GM12878 (cell line): ENCODE measurements around the gene MITF. TPM values are rescaled to one million over a fixed set of nuclear protein-coding genes. Genes with fewer than 3 reads are reported as not detected.

ENCODE experiments used
- ATAC-seq: fragments of 200-7000 bp; cut with Tn5 transposase; 3 replicates; pipeline ENCODE4 v1.9.1; 2020; ENCODE audit warnings: mild to moderate bottlenecking, moderate library complexity
- BruUV-seq: library from RNA; stranded (reverse); fragments of 400-500 nt; replicated peaks from 2 replicates; lab custom pipeline; 2021; lab: Mats Ljungman, UMichigan
- CTCF ChIA-PET: fragments of 300-600 bp; sonication (Branson Sonifier 250); formaldehyde crosslinking; extraction: SDS; loops from one replicate; lab custom pipeline; 2021; ENCODE audit warnings: inconsistent platforms; lab: Yijun Ruan, JAX
- POLR2A ChIA-PET: fragments of 350-600 bp; formaldehyde crosslinking; extraction: SDS; loops from one replicate; lab custom pipeline; 2021; ENCODE audit warnings: inconsistent platforms; lab: Charles Lee
- RAD21 ChIA-PET: fragments of 300-600 bp; sonication (Branson Sonifier 250); formaldehyde crosslinking; loops from one replicate; lab custom pipeline; 2023; ENCODE audit warnings: antibody characterized with exemption; ENCODE audit not compliant: unreplicated experiment; lab: Charles Lee
- SMC1A ChIA-PET: fragments of 300-600 bp; sonication (Branson Sonifier 250); formaldehyde crosslinking; loops from one replicate; lab custom pipeline; 2023; ENCODE audit not compliant: unreplicated experiment, uncharacterized antibody; lab: Charles Lee
- DNase-seq: peaks from one replicate; pipeline ENCODE4 v3.0.0-alpha.2; 2011; ENCODE audit warnings: low read depth, low spot score
- FAIRE-seq: peaks from 3 replicates; lab custom pipeline; 2011; peaks lifted over from hg19 to GRCh38; lab: Jason Lieb, UNC
- H2AFZ ChIP-seq: 2 replicates; pipeline ENCODE4 v1.6.0; 2011; ENCODE audit warnings: low read depth, low read length, control low read depth; ENCODE audit not compliant: control insufficient read depth
- H3K27ac ChIP-seq: 2 replicates; pipeline ENCODE4 v1.5.1; 2011; ENCODE audit warnings: control low read depth; ENCODE audit not compliant: control insufficient read depth, insufficient read depth
- H3K27me3 ChIP-seq, 2 experiments: replicated peaks in 1 of 2; 2 replicates each; pipeline versions ENCODE4 v1.6.0 to v1.6.1; 2011; ENCODE audit warnings: low read length in 1 of 2; ENCODE audit not compliant: control insufficient read depth in 2 of 2, insufficient read depth in 2 of 2
- H3K36me3 ChIP-seq, 2 experiments: 2 replicates each; pipeline ENCODE4 v1.5.1; 2011; ENCODE audit warnings: low read length in 1 of 2; ENCODE audit not compliant: control insufficient read depth in 2 of 2, insufficient read depth in 2 of 2
- H3K4me1 ChIP-seq: 2 replicates; pipeline ENCODE4 v1.6.1; 2011; ENCODE audit warnings: mild to moderate bottlenecking, low read length, moderate library complexity, mixed read lengths; ENCODE audit not compliant: control insufficient read depth, insufficient read depth
- H3K4me2 ChIP-seq: 2 replicates; pipeline ENCODE4 v1.6.0; 2011; ENCODE audit warnings: control low read depth; ENCODE audit not compliant: control insufficient read depth, insufficient read depth
- H3K4me3 ChIP-seq: fragments of 200-600 bp; sonication (generic); 2 replicates; pipeline ENCODE4 v1.5.1; 2016
- H3K79me2 ChIP-seq: 2 replicates; pipeline ENCODE4 v1.6.0; 2011; ENCODE audit warnings: low read length; ENCODE audit not compliant: control insufficient read depth, insufficient read depth
- H3K9ac ChIP-seq: 2 replicates; pipeline ENCODE4 v1.8.0; 2011; ENCODE audit warnings: low read length, control low read depth, mixed read lengths; ENCODE audit not compliant: control insufficient read depth, insufficient read depth
- H3K9me3 ChIP-seq: replicated peaks from 3 replicates; pipeline ENCODE4 v1.5.1; 2011; ENCODE audit warnings: mild to moderate bottlenecking, low read length; ENCODE audit not compliant: control insufficient read depth, insufficient read depth
- H4K20me1 ChIP-seq: 2 replicates; pipeline ENCODE4 v1.6.0; 2011; ENCODE audit not compliant: control insufficient read depth, insufficient read depth
- CBFB ChIP-seq: IDR thresholded peaks from 2 replicates; pipeline ENCODE4 v1.6.1; 2016; ENCODE audit warnings: antibody characterized with exemption, low read depth
- CBX3 ChIP-seq: fragments of 200-600 bp; sonication (generic); IDR thresholded peaks from 2 replicates; pipeline ENCODE4 v1.6.1; 2016; ENCODE audit warnings: low read depth, borderline replicate concordance
- CUX1 ChIP-seq: IDR thresholded peaks from 2 replicates; pipeline ENCODE4 v1.6.1; 2012; ENCODE audit warnings: improper control_type of control experiment, low read depth, low read length; ENCODE audit not compliant: insufficient replicate concordance
- EZH2 ChIP-seq: IDR thresholded peaks from 2 replicates; pipeline ENCODE4 v1.6.1; 2012; ENCODE audit warnings: low read depth, mild to moderate bottlenecking, control low read depth, inconsistent platforms, low read length, borderline replicate concordance; ENCODE audit not compliant: control insufficient read depth
- NBN ChIP-seq: fragments of 450-650 bp; IDR thresholded peaks from 2 replicates; pipeline ENCODE4 v1.6.1; 2016
- PAX5 ChIP-seq: IDR thresholded peaks from 2 replicates; pipeline ENCODE4 v1.6.1; 2011; ENCODE audit warnings: low read depth, low read length, borderline replicate concordance
- POLR2A ChIP-seq: IDR thresholded peaks from 2 replicates; pipeline ENCODE4 v1.6.1; 2011; ENCODE audit warnings: low read depth, mild to moderate bottlenecking, low read length
- POLR2AphosphoS5 ChIP-seq: IDR thresholded peaks from 2 replicates; pipeline ENCODE4 v1.6.1; 2011; ENCODE audit warnings: mild to moderate bottlenecking, low read length, inconsistent platforms
- POU2F2 ChIP-seq: IDR thresholded peaks from 3 replicates; pipeline ENCODE4 v1.6.1; 2011; ENCODE audit warnings: low read depth, mild to moderate bottlenecking, low read length, borderline replicate concordance
- RELB ChIP-seq: fragments of 450-650 bp; IDR thresholded peaks from 2 replicates; pipeline ENCODE4 v1.6.1; 2017; ENCODE audit warnings: low read depth, mild to moderate bottlenecking, moderate library complexity
- RUNX3 ChIP-seq: IDR thresholded peaks from 2 replicates; pipeline ENCODE4 v1.6.1; 2012; ENCODE audit warnings: low read length, inconsistent platforms
- SMARCA5 ChIP-seq: fragments of 450-650 bp; IDR thresholded peaks from 2 replicates; pipeline ENCODE4 v1.6.1; 2017; ENCODE audit warnings: mild to moderate bottlenecking
- SP1 ChIP-seq: IDR thresholded peaks from one replicate; pipeline ENCODE4 v1.6.1; 2011; ENCODE audit warnings: low read depth, low read length
- TAF1 ChIP-seq: IDR thresholded peaks from 2 replicates; pipeline ENCODE4 v1.6.1; 2011; ENCODE audit warnings: mild to moderate bottlenecking, low read depth, low read length, borderline replicate concordance
- in situ Hi-C: fragments of 300-500 bp; cut with MboI; formaldehyde crosslinking; loops from 9 replicates; pipeline ENCODE4 v1.14.3; 2018; ENCODE audit warnings: mixed read lengths
- intact Hi-C: fragments of 100-400 bp; cut with micrococcal nuclease; formaldehyde crosslinking; loops from one replicate; pipeline ENCODE4 v1.14.2; 2022; ENCODE audit not compliant: unreplicated experiment
- polyA plus RNA-seq, 11 experiments: library from polyadenylated mRNA; depleted of rRNA in 4 of 11; unstranded in 6 of 11; stranded (reverse) in 5 of 11; fragments of >200 nt; fragmentation: Nextera tagmentation in 4 of 11; fragmentation: Illumina TruSeq in 1 of 11; extraction: Ambion mirVana in 4 of 11; extraction: Trizol in 1 of 11; gene quantifications; 1 replicate in 1 of 11; 2 replicates in 10 of 11; pipeline versions ENCODE4 v1.2.1 to v1.2.3, GENCODE V29; 2011 to 2016; ENCODE audit warnings: inconsistent platforms in 2 of 11, missing spikeins in 2 of 11, low read depth in 1 of 11
- total RNA-seq, 4 experiments: library from RNA; depleted of rRNA in 3 of 4; stranded (reverse); fragments of >200 nt in 3 of 4; fragmentation: Illumina TruSeq in 1 of 4; extraction: Trizol in 1 of 4; gene quantifications; 2 replicates each; pipeline versions ENCODE4 v1.2.1 to v1.2.3, GENCODE V29; 2013 to 2021

The MITF gene
- total and polyA plus RNA-seq, 10 of the 15 experiments (the other 5 are each of a cell fraction or from before 2014, with no cell fraction given), result under 0.01 to 0.90 (median 0.06) TPM; not detected in 3

- Histone ChIP-seq H3K4me2 (no peak overlapping the region), H3K9me3 (no peaks in the 10 kb centered on the region), H3K27ac (no peak overlapping the region), H3K27me3 (no peaks in the 10 kb centered on the region), H4K20me1 (no peaks in the 10 kb centered on the region), H3K4me1 (no peaks in the 10 kb centered on the region), H3K79me2 (no peaks in the 10 kb centered on the region), H3K36me3 (no peaks in the 10 kb centered on the region), H2AFZ (no peak overlapping the region), H3K9ac (no peak overlapping the region), H3K4me3 (no peak overlapping the region)
- ChIA-PET SMC1A (no interaction called here), CTCF (no interaction called here), RAD21 (no interaction called here), POLR2A (no interaction called here)
- intact Hi-C loops (no loop called here), in situ Hi-C loops (no loop called here)
- DNase-seq (no peak), ATAC-seq (no peak), FAIRE-seq (no peak)
- no TSS peak for BruUV-seq
- TF ChIP-seq CUX1, result no peak
- no peak for TF ChIP-seq CBX3
- no peak for TF ChIP-seq POLR2A
- TF ChIP-seq NBN, result no peak
- TF ChIP-seq POLR2AphosphoS5, result no peak
- TF ChIP-seq CBFB, result no peak
- no peak for TF ChIP-seq RELB
- TF ChIP-seq RUNX3, result no peak
- TF ChIP-seq TAF1, result no peak
- TF ChIP-seq SMARCA5, result no peak
- no peak for TF ChIP-seq EZH2
- no peak for TF ChIP-seq PAX5
- TF ChIP-seq POU2F2, result no peak
- TF ChIP-seq SP1, result no peak
Measured at GRCh38 chr3:69833591-69833990, 94.3 kb downstream of the MITF start.
